ENCODE data around the gene PNPO.

Gene PNPO

GRCh38 chr17:47941246-47942095, at the start of gene PNPO:
Gene PNPO, plus strand, starts transcription at chr17:47941571. Its CDS starts 105 bp downstream, at chr17:47941676.
- DNase-seq: peak; percentile 97

GRCh38 chr17:47894498-47895346, 46.6 kb upstream of the PNPO start:
- DNase-seq: no peak

- peak; percentile 27 for DNase-seq
Observed at GRCh38 chr17:47895347-47895855, 46.0 kb upstream of the PNPO start.

- peak; percentile 100 for DNase-seq
Observed at GRCh38 chr17:47895856-47896671, 45.3 kb upstream of the PNPO start, which contains the start of gene SP2. Gene SP2, plus strand, starts transcription at chr17:47896236. Its CDS starts 51 bp downstream, at chr17:47896287.

- no peak for DNase-seq
Observed at GRCh38 chr17:47896672-47897490, 44.5 kb upstream of the PNPO start.

GRCh38 chr17:47897561-47897960, 43.8 kb upstream of the PNPO start:
- no peak for DNase-seq

GRCh38 chr17:47898241-47898640, 43.1 kb upstream of the PNPO start:
- DNase-seq: no peak

GRCh38 chr17:47899643-47900042, 41.7 kb upstream of the PNPO start:
- no peak for DNase-seq

- no peak for DNase-seq
Observed at GRCh38 chr17:47901423-47901822, 39.9 kb upstream of the PNPO start.

GRCh38 chr17:47902039-47902744, 39.2 kb upstream of the PNPO start:
- no peak for DNase-seq

GRCh38 chr17:47905221-47905733, 36.1 kb upstream of the PNPO start:
- no peak for DNase-seq

GRCh38 chr17:47906443-47906842, 34.9 kb upstream of the PNPO start:
- no peak for DNase-seq

- DNase-seq: no peak
Observed at GRCh38 chr17:47907932-47908562, 33.3 kb upstream of the PNPO start.

- no peak for DNase-seq
Observed at GRCh38 chr17:47913050-47913449, 28.3 kb upstream of the PNPO start.

- no peak for DNase-seq
Observed at GRCh38 chr17:47914306-47914948, 26.9 kb upstream of the PNPO start.

GRCh38 chr17:47915776-47916398, 25.5 kb upstream of the PNPO start:
- DNase-seq: no peak

GRCh38 chr17:47916489-47917208, 24.7 kb upstream of the PNPO start:
- DNase-seq: no peak

- DNase-seq: no peak
Observed at GRCh38 chr17:47917581-47917980, 23.8 kb upstream of the PNPO start.

GRCh38 chr17:47918006-47918405, 23.4 kb upstream of the PNPO start:
- DNase-seq: no peak

Data from stimulated activated CD4-positive, alpha-beta T cell treated with anti-CD3 and anti-CD28 coated beads, Interleukin-1b, Interleukin-23, amount 100 ng/mL, for 48 hours (primary cell).